ENCODE measurements around the gene NTNG1.

DNA sequence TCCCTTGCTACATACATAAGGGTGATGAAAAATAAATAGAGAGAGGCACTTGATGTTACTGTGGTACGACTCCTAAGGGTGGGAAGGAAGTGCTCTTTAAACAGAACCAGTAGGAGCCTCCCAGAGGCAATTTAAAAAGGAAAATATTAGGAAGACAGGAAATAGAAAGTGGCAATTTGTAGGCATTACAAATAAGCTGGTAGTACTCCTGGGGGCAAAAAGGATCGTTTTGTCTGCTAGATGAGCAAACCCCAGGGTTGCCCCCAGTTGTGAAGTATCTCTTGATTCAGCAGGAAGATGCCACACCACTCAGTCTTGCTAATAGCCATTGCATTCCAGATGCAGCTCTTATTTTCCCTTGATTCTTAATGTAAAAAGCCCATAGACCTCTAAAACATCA is 303.0 kb downstream of the NTNG1 start:
- TF ChIP-seq, protein P1, sequence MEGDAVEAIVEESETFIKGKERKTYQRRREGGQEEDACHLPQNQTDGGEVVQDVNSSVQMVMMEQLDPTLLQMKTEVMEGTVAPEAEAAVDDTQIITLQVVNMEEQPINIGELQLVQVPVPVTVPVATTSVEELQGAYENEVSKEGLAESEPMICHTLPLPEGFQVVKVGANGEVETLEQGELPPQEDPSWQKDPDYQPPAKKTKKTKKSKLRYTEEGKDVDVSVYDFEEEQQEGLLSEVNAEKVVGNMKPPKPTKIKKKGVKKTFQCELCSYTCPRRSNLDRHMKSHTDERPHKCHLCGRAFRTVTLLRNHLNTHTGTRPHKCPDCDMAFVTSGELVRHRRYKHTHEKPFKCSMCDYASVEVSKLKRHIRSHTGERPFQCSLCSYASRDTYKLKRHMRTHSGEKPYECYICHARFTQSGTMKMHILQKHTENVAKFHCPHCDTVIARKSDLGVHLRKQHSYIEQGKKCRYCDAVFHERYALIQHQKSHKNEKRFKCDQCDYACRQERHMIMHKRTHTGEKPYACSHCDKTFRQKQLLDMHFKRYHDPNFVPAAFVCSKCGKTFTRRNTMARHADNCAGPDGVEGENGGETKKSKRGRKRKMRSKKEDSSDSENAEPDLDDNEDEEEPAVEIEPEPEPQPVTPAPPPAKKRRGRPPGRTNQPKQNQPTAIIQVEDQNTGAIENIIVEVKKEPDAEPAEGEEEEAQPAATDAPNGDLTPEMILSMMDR (IDR thresholded peaks at IDR 0.05): no peak
- no peak for TF ChIP-seq POLR2A (IDR thresholded peaks at IDR 0.05)

Measured in ovary (tissue), 3 donors.